ENCODE measurements around the gene CHD9. TPM values are rescaled to one million over a fixed set of nuclear protein-coding genes. Genes with fewer than 3 reads are reported as not detected.
"Not testable (repeated sequence)": the region's sequence is repeated elsewhere in the genome, so short reads cannot be mapped to it uniquely, and the experiment has no call there.

Gene CHD9
- total RNA-seq, 2 experiments from 2014 or later: 9.4 to 9.7 TPM

- intact Hi-C loops (cut with micrococcal nuclease): no loop called here
- no peaks in the 10 kb centered on the region for H3K27me3 Mint-ChIP-seq (ENCODE audit: low read depth)
- no peaks in the 10 kb centered on the region for H3K9me3 Mint-ChIP-seq
- peaks cover 2% of the 10 kb centered on the region for H3K36me3 Mint-ChIP-seq (ENCODE audit: low read depth)
- DNase-seq: no peak
- H3K4me3 Mint-ChIP-seq: no peak overlapping the region
- CTCF ChIA-PET: interaction anchor here (0.6 kb wide), 1 partner anchor 12 kb away, joined by 3 read pairs; no protein-coding TSS in a partner anchor
- H3K4me1 Mint-ChIP-seq (ENCODE audit: low read depth): peaks cover 3% of the 10 kb centered on the region
- H3K27ac Mint-ChIP-seq: no peak overlapping the region
These were observed 120.3 kb downstream of the CHD9 start for GRCh38 chr16:53175118-53175517.

GRCh38 chr16:53176434-53176833 is 121.6 kb downstream of the CHD9 start:
- Mint-ChIP-seq H3K27ac (no peak overlapping the region), H3K9me3 (no peaks in the 10 kb centered on the region), H3K4me1 (ENCODE audit: low read depth) (peaks cover 3% of the 10 kb centered on the region), H3K27me3 (ENCODE audit: low read depth) (no peaks in the 10 kb centered on the region), H3K36me3 (ENCODE audit: low read depth) (peaks cover 5% of the 10 kb centered on the region), H3K4me3 (no peak overlapping the region)
- CTCF ChIA-PET: no interaction called here
- intact Hi-C loops (cut with micrococcal nuclease): no loop called here
- DNase-seq: no peak

GRCh38 chr16:53183442-53183841 is 128.7 kb downstream of the CHD9 start:
- H3K4me3 Mint-ChIP-seq: no peak overlapping the region
- intact Hi-C loops (cut with micrococcal nuclease): no loop called here
- H3K27ac Mint-ChIP-seq: no peak overlapping the region
- DNase-seq: no peak
- H3K36me3 Mint-ChIP-seq (ENCODE audit: low read depth): peaks cover 40% of the 10 kb centered on the region
- H3K27me3 Mint-ChIP-seq (ENCODE audit: low read depth): no peaks in the 10 kb centered on the region
- CTCF ChIA-PET: no interaction called here
- peaks cover 24% of the 10 kb centered on the region for H3K9me3 Mint-ChIP-seq
- no peaks in the 10 kb centered on the region for H3K4me1 Mint-ChIP-seq (ENCODE audit: low read depth)

- DNase-seq; H3K27me3 Mint-ChIP-seq (ENCODE audit: low read depth); intact Hi-C loops (cut with micrococcal nuclease); H3K4me3 Mint-ChIP-seq; H3K27ac Mint-ChIP-seq; CTCF ChIA-PET; H3K4me1 Mint-ChIP-seq (ENCODE audit: low read depth): not testable (repeated sequence)
- peaks cover 24% of the 10 kb centered on the region for H3K9me3 Mint-ChIP-seq
- peaks cover 39% of the 10 kb centered on the region for H3K36me3 Mint-ChIP-seq (ENCODE audit: low read depth)
These were observed 130.9 kb downstream of the CHD9 start for GRCh38 chr16:53185741-53186140.

GRCh38 chr16:53187775-53188174 is 133.0 kb downstream of the CHD9 start:
- Mint-ChIP-seq H3K27me3 (ENCODE audit: low read depth) (no peaks in the 10 kb centered on the region), H3K27ac (no peak overlapping the region), H3K4me3 (no peak overlapping the region), H3K9me3 (peaks cover 24% of the 10 kb centered on the region), H3K4me1 (ENCODE audit: low read depth) (peaks cover 3% of the 10 kb centered on the region), H3K36me3 (ENCODE audit: low read depth) (peaks cover 35% of the 10 kb centered on the region)
- DNase-seq: no peak
- intact Hi-C loops (cut with micrococcal nuclease): no loop called here
- CTCF ChIA-PET: interaction anchor here (0.9 kb wide), 1 partner anchor 12 kb away, joined by 3 read pairs; no protein-coding TSS in a partner anchor

GRCh38 chr16:53191413-53191812 is 136.6 kb downstream of the CHD9 start:
- Mint-ChIP-seq H3K4me3 (no peak overlapping the region), H3K9me3 (peaks cover 5% of the 10 kb centered on the region), H3K36me3 (ENCODE audit: low read depth) (peaks cover 10% of the 10 kb centered on the region), H3K27ac (no peak overlapping the region), H3K4me1 (ENCODE audit: low read depth) (peaks cover 3% of the 10 kb centered on the region), H3K27me3 (ENCODE audit: low read depth) (no peaks in the 10 kb centered on the region)
- CTCF ChIA-PET: no interaction called here
- intact Hi-C loops (cut with micrococcal nuclease): no loop called here
- no peak for DNase-seq

- CTCF ChIA-PET: no interaction called here
- H3K9me3 Mint-ChIP-seq: no peaks in the 10 kb centered on the region
- no peak overlapping the region for H3K27ac Mint-ChIP-seq
- peaks cover 6% of the 10 kb centered on the region for H3K36me3 Mint-ChIP-seq (ENCODE audit: low read depth)
- DNase-seq: no peak
- no peaks in the 10 kb centered on the region for H3K27me3 Mint-ChIP-seq (ENCODE audit: low read depth)
- no peaks in the 10 kb centered on the region for H3K4me1 Mint-ChIP-seq (ENCODE audit: low read depth)
- no peak overlapping the region for H3K4me3 Mint-ChIP-seq
- intact Hi-C loops (cut with micrococcal nuclease): no loop called here
These were observed 144.1 kb downstream of the CHD9 start for GRCh38 chr16:53198933-53199332.

GRCh38 chr16:53201900-53202299 is 147.1 kb downstream of the CHD9 start:
- peaks cover 6% of the 10 kb centered on the region for H3K36me3 Mint-ChIP-seq (ENCODE audit: low read depth)
- intact Hi-C loops (cut with micrococcal nuclease): no loop called here
- H3K4me1 Mint-ChIP-seq (ENCODE audit: low read depth): no peaks in the 10 kb centered on the region
- H3K4me3 Mint-ChIP-seq: no peak overlapping the region
- no peaks in the 10 kb centered on the region for H3K9me3 Mint-ChIP-seq
- no peak for DNase-seq
- CTCF ChIA-PET: no interaction called here
- H3K27me3 Mint-ChIP-seq (ENCODE audit: low read depth): no peaks in the 10 kb centered on the region
- no peak overlapping the region for H3K27ac Mint-ChIP-seq

- DNase-seq: no peak
- H3K4me1 Mint-ChIP-seq (ENCODE audit: low read depth): no peaks in the 10 kb centered on the region
- intact Hi-C loops (cut with micrococcal nuclease): no loop called here
- H3K27me3 Mint-ChIP-seq (ENCODE audit: low read depth): no peaks in the 10 kb centered on the region
- CTCF ChIA-PET: no interaction called here
- peak overlapping the region; percentile 5 for H3K27ac Mint-ChIP-seq
- H3K9me3 Mint-ChIP-seq: no peaks in the 10 kb centered on the region
- peaks cover 6% of the 10 kb centered on the region for H3K36me3 Mint-ChIP-seq (ENCODE audit: low read depth)
- H3K4me3 Mint-ChIP-seq: no peak overlapping the region
These were observed 147.6 kb downstream of the CHD9 start for GRCh38 chr16:53202398-53202797.

GRCh38 chr16:53207810-53208752 is 153.3 kb downstream of the CHD9 start:
- DNase-seq: peak; percentile 30
- CTCF ChIA-PET: interaction anchor here (0.6 to 1.4 kb wide), 7 partner anchors 12 to 153 kb away, joined by 3 to 9 read pairs (median 4); partner anchors contain the start of gene CHD9
- Mint-ChIP-seq H3K36me3 (ENCODE audit: low read depth) (peaks cover 1% of the 10 kb centered on the region), H3K4me3 (peak overlapping the region; percentile 45), H3K27ac (peak overlapping the region; percentile 34), H3K27me3 (ENCODE audit: low read depth) (no peaks in the 10 kb centered on the region), H3K4me1 (ENCODE audit: low read depth) (peaks cover 9% of the 10 kb centered on the region), H3K9me3 (no peaks in the 10 kb centered on the region)
- intact Hi-C loops (cut with micrococcal nuclease): loop anchor here (1.0 to 5.0 kb wide), 3 partner anchors 78 to 294 kb away; partner anchors contain the start of gene AKTIP

GRCh38 chr16:53209429-53209828 is 154.6 kb downstream of the CHD9 start:
- CTCF ChIA-PET: interaction anchor here (0.6 kb wide), 1 partner anchor 536 kb away, joined by 3 read pairs; no protein-coding TSS in a partner anchor
- H3K9me3 Mint-ChIP-seq: no peaks in the 10 kb centered on the region
- peaks cover 11% of the 10 kb centered on the region for H3K4me1 Mint-ChIP-seq (ENCODE audit: low read depth)
- DNase-seq: no peak
- H3K36me3 Mint-ChIP-seq (ENCODE audit: low read depth): peaks cover 1% of the 10 kb centered on the region
- no peak overlapping the region for H3K4me3 Mint-ChIP-seq
- no peaks in the 10 kb centered on the region for H3K27me3 Mint-ChIP-seq (ENCODE audit: low read depth)
- intact Hi-C loops (cut with micrococcal nuclease): loop anchor here (5.0 kb wide), 1 partner anchor 293 kb away; the partner anchor contains the start of gene AKTIP
- no peak overlapping the region for H3K27ac Mint-ChIP-seq

GRCh38 chr16:53209877-53210276 is 155.1 kb downstream of the CHD9 start:
- no peak overlapping the region for H3K4me3 Mint-ChIP-seq
- H3K27ac Mint-ChIP-seq: no peak overlapping the region
- CTCF ChIA-PET: no interaction called here
- no peaks in the 10 kb centered on the region for H3K27me3 Mint-ChIP-seq (ENCODE audit: low read depth)
- intact Hi-C loops (cut with micrococcal nuclease): loop anchor here (5.0 kb wide), 1 partner anchor 292 kb away; the partner anchor contains the start of gene AKTIP
- no peak for DNase-seq
- H3K9me3 Mint-ChIP-seq: no peaks in the 10 kb centered on the region
- H3K36me3 Mint-ChIP-seq (ENCODE audit: low read depth): peaks cover 1% of the 10 kb centered on the region
- peaks cover 11% of the 10 kb centered on the region for H3K4me1 Mint-ChIP-seq (ENCODE audit: low read depth)

GRCh38 chr16:53211253-53211652 is 156.5 kb downstream of the CHD9 start:
- intact Hi-C loops (cut with micrococcal nuclease): no loop called here
- no peaks in the 10 kb centered on the region for H3K9me3 Mint-ChIP-seq
- no peak overlapping the region for H3K27ac Mint-ChIP-seq
- no peak for DNase-seq
- H3K27me3 Mint-ChIP-seq (ENCODE audit: low read depth): no peaks in the 10 kb centered on the region
- CTCF ChIA-PET: no interaction called here
- H3K36me3 Mint-ChIP-seq (ENCODE audit: low read depth): peaks cover 1% of the 10 kb centered on the region
- peaks cover 11% of the 10 kb centered on the region for H3K4me1 Mint-ChIP-seq (ENCODE audit: low read depth)
- H3K4me3 Mint-ChIP-seq: no peak overlapping the region

All from activated naive CD4-positive, alpha-beta T cell treated with anti-CD3 and anti-CD28 coated beads for 36 hours (primary cell).